Measurements from ENCODE around the gene RPS6KC1.
"Not testable (repeated sequence)": the region's sequence is repeated elsewhere in the genome, so short reads cannot be mapped to it uniquely, and the experiment has no call there.

RPS6KC1 gene

DNA sequence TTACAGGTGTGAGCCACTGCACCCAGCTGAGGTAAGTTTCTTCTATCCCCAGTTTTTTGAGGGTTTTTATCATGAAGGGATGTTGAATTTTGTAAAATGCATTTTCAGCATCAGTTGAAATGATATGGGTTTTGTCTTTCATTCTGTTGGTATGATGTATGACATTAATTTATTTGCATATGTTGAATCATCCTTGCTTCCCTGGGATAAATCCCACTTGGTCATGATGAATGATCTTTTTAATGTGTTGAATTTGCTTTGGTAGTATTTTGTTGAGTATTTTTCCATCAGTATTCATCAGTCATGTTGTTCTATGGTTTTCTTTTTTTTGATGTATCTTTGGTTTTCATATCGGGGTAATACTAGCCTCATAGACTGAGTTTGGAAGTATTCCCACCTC is 141.0 kb downstream of the RPS6KC1 start:
- Histone ChIP-seq H3K79me1 (replicated peaks; ENCODE audit: low read length, poor library complexity, severe bottlenecking) (peaks cover 14% of the 10 kb centered on the region), H3K14ac (ENCODE audit: low read length in 2 of 2) (no peak overlapping the region), H3K9ac (ENCODE audit: low read length) (no peak overlapping the region), H3K27ac (ENCODE audit: low read length, poor library complexity, severe bottlenecking) (no peak overlapping the region), H2BK12ac (ENCODE audit: low read length in 2 of 2) (no peak overlapping the region), H3K27me3 (ENCODE audit: control insufficient read depth in 1 of 2, insufficient read depth in 1 of 2, low read length in 2 of 2) (no peaks in the 10 kb centered on the region), H4K91ac (ENCODE audit: low read length) (no peak overlapping the region), H2AK5ac (ENCODE audit: low read length, severe bottlenecking) (no peak overlapping the region), H3K23ac (ENCODE audit: low read length in 2 of 2) (no peak overlapping the region), H4K8ac (ENCODE audit: low read length) (no peak overlapping the region), H3K4me2 (ENCODE audit: low read length, poor library complexity, severe bottlenecking) (no peak overlapping the region), H3K4me3 (ENCODE audit: insufficient read depth in 1 of 2, low read depth in 1 of 2, low read length in 2 of 2) (no peak overlapping the region), H2BK15ac (ENCODE audit: low read depth, poor library complexity, severe bottlenecking) (no peak overlapping the region), H3K4me1 (ENCODE audit: control insufficient read depth, insufficient read depth, low read depth, low read length) (no peaks in the 10 kb centered on the region), H3K4ac (ENCODE audit: low read depth in 1 of 2, low read length in 2 of 2) (no peak overlapping the region), H2BK5ac (ENCODE audit: low read depth, low read length, poor library complexity, severe bottlenecking) (no peak overlapping the region), H3K9me3 (ENCODE audit: control insufficient read depth, low read length) (peaks cover 20% of the 10 kb centered on the region), H2BK120ac (ENCODE audit: low read depth, low read length) (no peak overlapping the region), H3K36me3 (ENCODE audit: control insufficient read depth in 1 of 2, insufficient read depth in 2 of 2, low read depth in 1 of 2, low read length in 2 of 2) (peaks cover 7 to 18% of the 10 kb centered on the region in 2 experiments), H3K18ac (ENCODE audit: low read depth in 1 of 2, low read length in 2 of 2) (no peak overlapping the region), H2AFZ (ENCODE audit: low read depth, low read length) (no peak overlapping the region)
- no peak for DNase-seq
- WGBS: 100% methylated on average over 1 of the region's 1 CpG

DNA sequence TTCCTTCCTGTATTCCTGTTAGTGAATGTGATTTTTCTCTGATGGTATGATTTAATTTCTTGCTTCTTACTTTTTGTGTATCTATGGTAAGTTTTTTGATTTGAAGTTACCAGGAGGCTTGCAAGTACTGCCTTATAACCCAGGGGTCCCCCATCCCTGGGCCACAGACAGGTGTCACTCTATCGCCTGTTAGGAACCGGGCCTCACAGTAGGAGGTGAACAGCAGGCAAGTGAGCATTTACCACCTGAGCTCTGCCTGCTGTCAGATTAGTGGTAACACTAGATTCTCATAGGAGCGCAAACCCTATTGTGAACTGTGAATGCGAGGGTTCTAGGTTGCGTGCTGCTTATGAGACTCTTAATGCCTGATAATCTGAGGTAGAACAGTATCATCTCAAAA is 143.3 kb downstream of the RPS6KC1 start:
- Histone ChIP-seq H3K4me3 (ENCODE audit: insufficient read depth in 1 of 2, low read depth in 1 of 2, low read length in 2 of 2) (no peak overlapping the region), H3K27ac (ENCODE audit: low read length, poor library complexity, severe bottlenecking) (no peak overlapping the region), H2BK15ac (ENCODE audit: low read depth, poor library complexity, severe bottlenecking) (no peak overlapping the region), H4K91ac (ENCODE audit: low read length) (no peak overlapping the region), H2AFZ (ENCODE audit: low read depth, low read length) (no peak overlapping the region), H3K4me1 (ENCODE audit: control insufficient read depth, insufficient read depth, low read depth, low read length) (no peaks in the 10 kb centered on the region), H3K14ac (ENCODE audit: low read length in 2 of 2) (no peak overlapping the region), H4K8ac (ENCODE audit: low read length) (no peak overlapping the region), H3K27me3 (ENCODE audit: control insufficient read depth in 1 of 2, insufficient read depth in 1 of 2, low read length in 2 of 2) (no peaks in the 10 kb centered on the region), H2AK5ac (ENCODE audit: low read length, severe bottlenecking) (no peak overlapping the region), H3K4ac (ENCODE audit: low read depth in 1 of 2, low read length in 2 of 2) (no peak overlapping the region), H2BK12ac (ENCODE audit: low read length in 2 of 2) (no peak overlapping the region), H3K9me3 (ENCODE audit: control insufficient read depth, low read length) (peaks cover 37% of the 10 kb centered on the region), H3K23ac (ENCODE audit: low read length in 2 of 2) (no peak overlapping the region), H3K79me1 (replicated peaks; ENCODE audit: low read length, poor library complexity, severe bottlenecking) (peaks cover 14% of the 10 kb centered on the region), H2BK5ac (ENCODE audit: low read depth, low read length, poor library complexity, severe bottlenecking) (no peak overlapping the region), H3K18ac (ENCODE audit: low read depth in 1 of 2, low read length in 2 of 2) (no peak overlapping the region), H3K9ac (ENCODE audit: low read length) (no peak overlapping the region), H2BK120ac (ENCODE audit: low read depth, low read length) (no peak overlapping the region), H3K4me2 (ENCODE audit: low read length, poor library complexity, severe bottlenecking) (no peak overlapping the region), H3K36me3 (ENCODE audit: control insufficient read depth in 1 of 2, insufficient read depth in 2 of 2, low read depth in 1 of 2, low read length in 2 of 2) (peaks cover 0 to 28% of the 10 kb centered on the region in 2 experiments)
- WGBS: 93% methylated on average over 5 of the region's 5 CpGs
- DNase-seq: no peak

DNA sequence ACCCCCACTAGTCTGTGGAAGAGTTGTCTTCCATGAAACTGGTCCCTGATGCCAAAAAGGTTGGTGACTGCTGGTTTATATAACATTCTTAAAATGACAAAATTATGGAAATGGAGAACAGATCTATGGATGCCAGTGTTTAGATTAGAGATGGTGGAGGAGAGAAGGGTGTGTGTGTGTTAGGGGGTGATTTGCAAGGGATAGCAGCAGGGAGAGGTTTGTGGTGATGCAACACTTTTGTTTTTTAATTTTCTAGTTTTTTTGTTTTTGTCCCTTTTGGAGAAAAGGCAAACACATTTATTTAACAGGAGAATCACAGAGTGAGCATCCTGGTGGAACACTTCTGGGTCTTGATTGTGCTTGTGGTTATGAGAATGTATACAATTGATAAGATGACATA is 143.8 kb downstream of the RPS6KC1 start:
- Histone ChIP-seq H4K8ac (ENCODE audit: low read length) (no peak overlapping the region), H2BK5ac (ENCODE audit: low read depth, low read length, poor library complexity, severe bottlenecking) (no peak overlapping the region), H3K23ac (ENCODE audit: low read length in 2 of 2) (no peak overlapping the region), H3K9me3 (ENCODE audit: control insufficient read depth, low read length) (peaks cover 38% of the 10 kb centered on the region), H4K91ac (ENCODE audit: low read length) (no peak overlapping the region), H3K14ac (ENCODE audit: low read length in 2 of 2) (no peak overlapping the region), H3K27me3 (ENCODE audit: control insufficient read depth in 1 of 2, insufficient read depth in 1 of 2, low read length in 2 of 2) (no peaks in the 10 kb centered on the region), H3K27ac (ENCODE audit: low read length, poor library complexity, severe bottlenecking) (no peak overlapping the region), H3K9ac (ENCODE audit: low read length) (no peak overlapping the region), H2BK12ac (ENCODE audit: low read length in 2 of 2) (no peak overlapping the region), H2AK5ac (ENCODE audit: low read length, severe bottlenecking) (no peak overlapping the region), H3K4me1 (ENCODE audit: control insufficient read depth, insufficient read depth, low read depth, low read length) (no peaks in the 10 kb centered on the region), H3K36me3 (ENCODE audit: control insufficient read depth in 1 of 2, insufficient read depth in 2 of 2, low read depth in 1 of 2, low read length in 2 of 2) (peaks cover 0 to 28% of the 10 kb centered on the region in 2 experiments), H3K18ac (ENCODE audit: low read depth in 1 of 2, low read length in 2 of 2) (no peak overlapping the region), H3K4ac (ENCODE audit: low read depth in 1 of 2, low read length in 2 of 2) (no peak overlapping the region), H2BK15ac (ENCODE audit: low read depth, poor library complexity, severe bottlenecking) (no peak overlapping the region), H3K79me1 (replicated peaks; ENCODE audit: low read length, poor library complexity, severe bottlenecking) (peaks cover 14% of the 10 kb centered on the region), H2BK120ac (ENCODE audit: low read depth, low read length) (no peak overlapping the region), H3K4me2 (ENCODE audit: low read length, poor library complexity, severe bottlenecking) (no peak overlapping the region), H3K4me3 (ENCODE audit: insufficient read depth in 1 of 2, low read depth in 1 of 2, low read length in 2 of 2) (no peak overlapping the region), H2AFZ (ENCODE audit: low read depth, low read length) (no peak overlapping the region)
- DNase-seq: no peak

DNA sequence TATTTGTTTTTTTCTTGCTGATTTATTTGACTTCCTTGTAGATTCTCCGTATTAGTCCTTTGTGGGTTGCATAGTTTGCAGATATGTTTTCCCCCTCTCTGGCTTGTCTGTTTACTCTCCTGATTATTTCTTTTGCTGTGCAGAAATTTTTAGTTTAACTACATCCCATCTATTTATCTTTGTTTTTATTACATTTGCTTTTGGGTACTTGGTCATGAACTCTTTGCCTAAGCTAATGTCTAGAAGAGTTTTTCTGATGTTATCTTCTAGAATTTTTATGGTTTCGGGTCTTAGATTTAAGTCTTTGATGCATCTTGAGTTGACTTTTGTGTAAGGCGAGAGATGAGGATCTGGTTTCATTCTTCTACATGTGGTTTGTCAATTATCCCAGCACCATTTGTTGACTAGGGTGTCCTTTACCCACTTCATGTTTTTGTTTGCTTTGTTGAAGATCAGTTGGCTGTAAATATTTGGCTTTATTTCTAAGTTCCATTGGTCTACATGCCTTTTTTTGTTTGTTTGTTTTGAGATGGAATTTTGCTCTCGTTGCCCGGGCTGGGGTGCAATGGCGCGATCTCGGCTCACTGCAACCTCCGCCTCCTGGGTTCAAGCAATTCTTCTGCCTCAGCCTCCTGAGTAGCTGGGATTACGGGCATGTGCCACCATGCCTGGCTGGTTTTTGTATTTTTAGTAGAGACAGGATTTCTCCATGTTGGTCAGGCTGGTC is 145.4 kb downstream of the RPS6KC1 start:
- not testable (repeated sequence) for H2BK12ac ChIP-seq (ENCODE audit: low read length in 2 of 2); H3K4ac ChIP-seq (ENCODE audit: low read depth in 1 of 2, low read length in 2 of 2); H3K23ac ChIP-seq (ENCODE audit: low read length in 2 of 2); H3K27me3 ChIP-seq (ENCODE audit: control insufficient read depth in 1 of 2, insufficient read depth in 1 of 2, low read length in 2 of 2); H3K18ac ChIP-seq (ENCODE audit: low read depth in 1 of 2, low read length in 2 of 2); H2BK120ac ChIP-seq (ENCODE audit: low read depth, low read length); H3K4me2 ChIP-seq (ENCODE audit: low read length, poor library complexity, severe bottlenecking); H3K14ac ChIP-seq (ENCODE audit: low read length in 2 of 2); H3K27ac ChIP-seq (ENCODE audit: low read length, poor library complexity, severe bottlenecking); H4K8ac ChIP-seq (ENCODE audit: low read length); H2AFZ ChIP-seq (ENCODE audit: low read depth, low read length); H2BK5ac ChIP-seq (ENCODE audit: low read depth, low read length, poor library complexity, severe bottlenecking); H2AK5ac ChIP-seq (ENCODE audit: low read length, severe bottlenecking); H2BK15ac ChIP-seq (ENCODE audit: low read depth, poor library complexity, severe bottlenecking); DNase-seq; H3K9ac ChIP-seq (ENCODE audit: low read length); H3K4me3 ChIP-seq (ENCODE audit: insufficient read depth in 1 of 2, low read depth in 1 of 2, low read length in 2 of 2); H3K4me1 ChIP-seq (ENCODE audit: control insufficient read depth, insufficient read depth, low read depth, low read length); H4K91ac ChIP-seq (ENCODE audit: low read length)
- peaks cover 14% of the 10 kb centered on the region for H3K79me1 ChIP-seq (replicated peaks; ENCODE audit: low read length, poor library complexity, severe bottlenecking)
- WGBS: 96% methylated on average over 9 of the region's 10 CpGs
- peaks cover 0 to 28% of the 10 kb centered on the region in 2 experiments for H3K36me3 ChIP-seq (ENCODE audit: control insufficient read depth in 1 of 2, insufficient read depth in 2 of 2, low read depth in 1 of 2, low read length in 2 of 2)
- H3K9me3 ChIP-seq (ENCODE audit: control insufficient read depth, low read length): peaks cover 27% of the 10 kb centered on the region
